Sigmoid colon (tissue), 7 donors: Measurements from ENCODE around the gene NOL4L. TPM values are rescaled to one million over a fixed set of nuclear protein-coding genes. Genes with fewer than 3 reads are reported as not detected.

Experiments used
- DNase-seq: peaks from one replicate; pipeline ENCODE4 v3.0.0-alpha.2; 2019
- H3K27ac ChIP-seq, 4 donors: fragments of 200-600 bp; sonication (generic); one replicate each; pipeline ENCODE4 v1.5.1; 2016 to 2019; ENCODE audit warnings: mild to moderate bottlenecking in 1 of 4
- H3K27me3 ChIP-seq, 3 donors: fragments of 200-600 bp; sonication (generic); one replicate each; pipeline ENCODE4 v1.5.1; 2019; ENCODE audit warnings: mild to moderate bottlenecking in 1 of 3
- H3K36me3 ChIP-seq, 4 donors: fragments of 200-600 bp; sonication (generic); one replicate each; pipeline ENCODE4 v1.5.1; 2016 to 2019
- H3K4me1 ChIP-seq, 4 donors: fragments of 200-600 bp; sonication (generic); one replicate each; pipeline ENCODE4 v1.5.1; 2017 to 2019
- H3K4me3 ChIP-seq, 4 donors: fragments of 200-600 bp; sonication (generic); one replicate each; pipeline ENCODE4 v1.5.1; 2017 to 2019; ENCODE audit warnings: mild to moderate bottlenecking in 2 of 4, moderate library complexity in 1 of 4
- H3K9me3 ChIP-seq, 4 donors: fragments of 200-600 bp in 3 of 4; sonication (generic) in 3 of 4; one replicate each; pipeline versions ENCODE4 v1.5.1 to v1.6.1; 2013 to 2019
- CTCF ChIP-seq, 4 experiments: fragments of 450-650 bp in 3 of 4; fragments of 200-600 bp in 1 of 4; IDR thresholded peaks; one replicate each; pipeline ENCODE4 v1.5.1; 2016 to 2019; ENCODE audit warnings: antibody characterized with exemption in 4 of 4, mild to moderate bottlenecking in 3 of 4, moderate library complexity in 2 of 4
- EP300 ChIP-seq, 4 donors: sonication (generic); formaldehyde crosslinking; IDR thresholded peaks; one replicate each; pipeline ENCODE4 v1.6.1; 2017; ENCODE audit warnings: antibody characterized with exemption in 4 of 4
- POLR2A ChIP-seq, 2 donors: fragments of 450-650 bp; IDR thresholded peaks; one replicate each; pipeline ENCODE4 v1.6.1; 2016; ENCODE audit warnings: antibody characterized with exemption in 2 of 2, mild to moderate bottlenecking in 2 of 2, moderate library complexity in 2 of 2
- POLR2AphosphoS5 ChIP-seq, 4 donors: sonication (generic); formaldehyde crosslinking; IDR thresholded peaks; one replicate each; pipeline ENCODE4 v1.6.1; 2017; ENCODE audit warnings: antibody characterized with exemption in 4 of 4
- WGBS, 2 donors: extraction: QIAGEN DNeasy Blood & Tissue Kit; methylation state at CpG; one replicate each; pipeline ENCODE4 v1.1.7; 2013; 5-methylcytosine and 5-hydroxymethylcytosine counted together
- intact Hi-C: fragments of 100-400 bp; cut with DNase I; formaldehyde crosslinking; loops from one replicate; pipeline ENCODE4 v1.15.1; 2023
- polyA plus RNA-seq, 3 donors: library from polyadenylated mRNA; stranded (reverse); fragments of 200-250 nt; gene quantifications; one replicate each; pipeline ENCODE4 v1.2.3, GENCODE V29; 2013
- total RNA-seq, 4 donors: library from RNA; depleted of rRNA; stranded (reverse); fragments of >200 nt; gene quantifications; one replicate each; pipeline ENCODE4 v1.1.0, GENCODE V29; 2016
- donor health status: healthy with polysubstance abuse.
- donor health status: Bipolar disorder and iron deficiency.
- donor health status: healthy.

The NOL4L gene
- total and polyA plus RNA-seq, 7 donors, result 9.2 to 34.7 (median 16.8) TPM

GRCh38 chr20:32629813-32630212 is 44.7 kb upstream of the NOL4L start:
- intact Hi-C loops, result no loop called here
- H3K4me1 ChIP-seq, result peaks cover 0 to 14% (median 13%) of the 10 kb centered on the region in 4 donors
- H3K27ac ChIP-seq, result no peak overlapping the region
- H3K27me3 ChIP-seq, result peaks cover 0 to 12% (median 0%) of the 10 kb centered on the region in 3 donors
- no peaks in the 10 kb centered on the region for H3K36me3 ChIP-seq
- DNase-seq, result no peak
- 97% methylated on average over 13 of the region's 13 CpGs for WGBS, 2 donors
- no peak for TF ChIP-seq POLR2A (IDR thresholded peaks at IDR 0.05)
- TF ChIP-seq EP300 (IDR thresholded peaks at IDR 0.05), result no peak
- no peak for TF ChIP-seq POLR2AphosphoS5 (IDR thresholded peaks at IDR 0.05)
- TF ChIP-seq CTCF (IDR thresholded peaks at IDR 0.05), result no peak
- H3K9me3 ChIP-seq, result no peaks in the 10 kb centered on the region
- no peak overlapping the region for H3K4me3 ChIP-seq

GRCh38 chr20:32628960-32629530 is 43.9 kb upstream of the NOL4L start:
- Histone ChIP-seq H3K4me1 (peaks cover 0 to 14% (median 13%) of the 10 kb centered on the region in 4 donors), H3K27me3 (peaks cover 0 to 12% (median 0%) of the 10 kb centered on the region in 3 donors), H3K27ac (no peak overlapping the region), H3K9me3 (no peaks in the 10 kb centered on the region), H3K36me3 (no peaks in the 10 kb centered on the region), H3K4me3 (no peak overlapping the region)
- WGBS, 2 donors, result 33 to 68% methylated on average over 7 of the region's 7 CpGs
- DNase-seq, result no peak
- TF ChIP-seq POLR2AphosphoS5 (IDR thresholded peaks at IDR 0.05), result no peak
- TF ChIP-seq EP300 (IDR thresholded peaks at IDR 0.05), result no peak
- TF ChIP-seq CTCF (IDR thresholded peaks at IDR 0.05), result no peak
- no peak for TF ChIP-seq POLR2A (IDR thresholded peaks at IDR 0.05)
- intact Hi-C loops, result no loop called here

GRCh38 chr20:32626859-32627636 is 41.9 kb upstream of the NOL4L start:
- DNase-seq, result no peak
- intact Hi-C loops, result no loop called here
- peaks cover 0 to 12% (median 0%) of the 10 kb centered on the region in 3 donors for H3K27me3 ChIP-seq
- no peak for TF ChIP-seq EP300 (IDR thresholded peaks at IDR 0.05)
- TF ChIP-seq CTCF (IDR thresholded peaks at IDR 0.05), result no peak
- no peak for TF ChIP-seq POLR2A (IDR thresholded peaks at IDR 0.05)
- TF ChIP-seq POLR2AphosphoS5 (IDR thresholded peaks at IDR 0.05), result no peak
- H3K27ac ChIP-seq, result peak overlapping the region in 2 of 4 donors; percentile 21 to 45
- H3K4me3 ChIP-seq, result peak overlapping the region in 1 of 4 donors; percentile 22
- peaks cover 0 to 14% (median 13%) of the 10 kb centered on the region in 4 donors for H3K4me1 ChIP-seq
- no peaks in the 10 kb centered on the region for H3K9me3 ChIP-seq
- no peaks in the 10 kb centered on the region for H3K36me3 ChIP-seq
- 8 to 16% methylated on average over 26 of the region's 26 CpGs for WGBS, 2 donors

GRCh38 chr20:32626407-32626806 is 41.3 kb upstream of the NOL4L start:
- Histone ChIP-seq H3K9me3 (no peaks in the 10 kb centered on the region), H3K36me3 (no peaks in the 10 kb centered on the region), H3K4me1 (peaks cover 0 to 14% (median 13%) of the 10 kb centered on the region in 4 donors), H3K4me3 (no peak overlapping the region), H3K27me3 (peaks cover 0 to 12% (median 0%) of the 10 kb centered on the region in 3 donors), H3K27ac (no peak overlapping the region)
- no peak for TF ChIP-seq POLR2A (IDR thresholded peaks at IDR 0.05)
- TF ChIP-seq EP300 (IDR thresholded peaks at IDR 0.05), result no peak
- TF ChIP-seq POLR2AphosphoS5 (IDR thresholded peaks at IDR 0.05), result no peak
- no peak for TF ChIP-seq CTCF (IDR thresholded peaks at IDR 0.05)
- 79 to 88% methylated on average over 3 of the region's 3 CpGs for WGBS, 2 donors
- intact Hi-C loops, result no loop called here
- DNase-seq, result no peak
